SK-N-SH (cell line): ENCODE data around the gene NSF. TPM values are rescaled to one million over a fixed set of nuclear protein-coding genes. Genes with fewer than 3 reads are reported as not detected.

Source experiments
- CTCF ChIA-PET: fragments of 300-600, 350-600 bp; formaldehyde crosslinking; extraction: SDS; loops from one replicate; lab custom pipeline; 2021; lab: Yijun Ruan, JAX
- POLR2A ChIA-PET: fragments of 350-600 bp; sonication (Branson Sonifier 250); formaldehyde crosslinking; extraction: SDS; loops from one replicate; lab custom pipeline; 2020; ENCODE audit warnings: antibody characterized with exemption, inconsistent platforms; lab: Yijun Ruan, JAX
- DNase-seq: peaks from one replicate; pipeline ENCODE4 v3.0.0; 2012
- H2AFZ ChIP-seq: fragments of 200-600 bp; sonication (generic); 2 replicates; pipeline ENCODE4 v1.8.1; 2016; ENCODE audit warnings: antibody characterized with exemption, mild to moderate bottlenecking, low read depth
- H3F3A ChIP-seq: fragments of 200-600 bp; sonication (generic); replicated peaks from 2 replicates; pipeline ENCODE3; 2016; ENCODE audit warnings: antibody characterized with exemption, mild to moderate bottlenecking; ENCODE audit not compliant: insufficient read depth
- H3K27ac ChIP-seq, 2 experiments: fragments of 200-500 bp in 1 of 2; fragments of 200-600 bp in 1 of 2; sonication (Bioruptor generic) in 1 of 2; sonication (generic), shearing (Covaris generic) in 1 of 2; 2 replicates each; pipeline versions ENCODE4 v1.5.1 to v1.6.1; 2014 to 2016; ENCODE audit warnings: low read depth in 2 of 2, inconsistent platforms in 1 of 2, low read length in 1 of 2, mild to moderate bottlenecking in 1 of 2, mixed read lengths in 1 of 2
- H3K27me3 ChIP-seq: fragments of 200-600 bp; sonication (generic), shearing (Covaris generic); 2 replicates; pipeline ENCODE4 v1.6.1; 2016; ENCODE audit warnings: mixed run types; ENCODE audit not compliant: insufficient read depth
- H3K36me3 ChIP-seq, 2 experiments: fragments of 200-500 bp in 1 of 2; fragments of 200-600 bp in 1 of 2; sonication (Bioruptor generic) in 1 of 2; sonication (generic) in 1 of 2; replicated peaks in 1 of 2; 2 replicates each; pipeline versions ENCODE3 to v1.5.1; 2014 to 2016; ENCODE audit warnings: low read length in 1 of 2, mild to moderate bottlenecking in 1 of 2; ENCODE audit not compliant: insufficient read depth in 2 of 2, control insufficient read depth in 1 of 2
- H3K4me1 ChIP-seq, 2 experiments: fragments of 200-500 bp in 1 of 2; fragments of 200-600 bp in 1 of 2; sonication (Bioruptor generic) in 1 of 2; sonication (generic), shearing (Covaris generic) in 1 of 2; 2 replicates each; pipeline versions ENCODE4 v1.5.1 to v1.6.1; 2014 to 2016; ENCODE audit warnings: low read depth in 1 of 2, low read length in 1 of 2, mixed run types in 1 of 2; ENCODE audit not compliant: insufficient read depth in 2 of 2, control insufficient read depth in 1 of 2
- H3K4me2 ChIP-seq: fragments of 200-600 bp; sonication (generic), shearing (Covaris generic); 2 replicates; pipeline ENCODE4 v1.6.1; 2017; ENCODE audit warnings: mixed run types
- H3K4me3 ChIP-seq, 2 experiments: fragments of 200-500 bp in 1 of 2; fragments of 200-600 bp in 1 of 2; sonication (Bioruptor generic) in 1 of 2; sonication (generic), shearing (Covaris generic) in 1 of 2; 2 replicates each; pipeline versions ENCODE4 v1.5.1 to v1.8.1; 2014 to 2016; ENCODE audit warnings: low read depth in 2 of 2, inconsistent platforms in 1 of 2, low read length in 1 of 2, mild to moderate bottlenecking in 1 of 2, mixed read lengths in 1 of 2, moderate library complexity in 1 of 2
- H3K79me2 ChIP-seq: fragments of 200-600 bp; sonication (generic); 2 replicates; pipeline ENCODE4 v1.8.1; 2017; ENCODE audit warnings: mild to moderate bottlenecking; ENCODE audit not compliant: insufficient read depth
- H3K9ac ChIP-seq: fragments of 200-600 bp; sonication (generic); 2 replicates; pipeline ENCODE4 v1.6.1; 2017; ENCODE audit warnings: mixed run types
- H3K9me2 ChIP-seq: fragments of 200-600 bp; sonication (generic); 2 replicates; pipeline ENCODE4 v1.6.1; 2017; ENCODE audit warnings: mixed run types
- H3K9me3 ChIP-seq: fragments of 200-600 bp; sonication (generic); 2 replicates; pipeline ENCODE4 v1.6.1; 2017; ENCODE audit warnings: mixed run types, mild to moderate bottlenecking, moderate library complexity
- H4K20me1 ChIP-seq: fragments of 200-600 bp; sonication (generic); 2 replicates; pipeline ENCODE4 v1.6.1; 2017; ENCODE audit warnings: mild to moderate bottlenecking, mixed run types; ENCODE audit not compliant: insufficient read depth
- CTCF ChIP-seq: fragments of 200-600 bp; sonication (generic); IDR thresholded peaks from 2 replicates; pipeline ENCODE4 v1.6.1; 2017; ENCODE audit warnings: antibody characterized with exemption, mild to moderate bottlenecking, moderate library complexity
- ELF1 ChIP-seq: IDR thresholded peaks from 2 replicates; pipeline ENCODE4 v1.4.0; 2012
- EP300 ChIP-seq, 2 experiments: IDR thresholded peaks; 2 replicates each; pipeline versions ENCODE4 v1.4.0 to v1.6.1; 2012; ENCODE audit warnings: borderline replicate concordance in 1 of 2, low read depth in 1 of 2, low read length in 1 of 2
- FOSL2 ChIP-seq: IDR thresholded peaks from 2 replicates; pipeline ENCODE4 v1.4.0; 2012; ENCODE audit warnings: low read depth, mild to moderate bottlenecking, moderate library complexity, borderline replicate concordance
- FOXM1 ChIP-seq: IDR thresholded peaks from 2 replicates; pipeline ENCODE4 v1.4.0; 2012; ENCODE audit warnings: low read depth, mild to moderate bottlenecking
- GABPA ChIP-seq: IDR thresholded peaks from 2 replicates; pipeline ENCODE4 v1.4.0; 2012; ENCODE audit warnings: low read depth, mild to moderate bottlenecking
- GATA2 ChIP-seq: sonication (generic); formaldehyde crosslinking; IDR thresholded peaks from 2 replicates; pipeline ENCODE4 v1.5.0; 2020; ENCODE audit warnings: mild to moderate bottlenecking, missing genetic modification reagents
- IRF3 ChIP-seq: fragments of 150-350 bp; IDR thresholded peaks from 2 replicates; pipeline ENCODE4 v1.6.1; 2016; ENCODE audit warnings: mild to moderate bottlenecking, low read depth, low read length
- JUND ChIP-seq: IDR thresholded peaks from 2 replicates; pipeline ENCODE4 v1.4.0; 2012
- MEF2A ChIP-seq: IDR thresholded peaks from 2 replicates; pipeline ENCODE4 v1.4.0; 2012; ENCODE audit warnings: low read depth, borderline replicate concordance
- NRF1 ChIP-seq: IDR thresholded peaks from 2 replicates; pipeline ENCODE4 v1.6.1; 2012; ENCODE audit warnings: low read depth, mild to moderate bottlenecking, low read length
- PBX3 ChIP-seq: IDR thresholded peaks from 2 replicates; pipeline ENCODE4; 2012
- POLR2AphosphoS5 ChIP-seq: IDR thresholded peaks from 2 replicates; pipeline ENCODE4 v1.6.1; 2012; ENCODE audit warnings: low read depth, low read length
- RFX5 ChIP-seq: IDR thresholded peaks from 2 replicates; pipeline ENCODE4 v1.6.1; 2012; ENCODE audit warnings: mild to moderate bottlenecking, improper control_type of control experiment, low read length
- RXRA ChIP-seq: IDR thresholded peaks from 2 replicates; pipeline ENCODE4 v1.4.0; 2012; ENCODE audit warnings: low read depth, mild to moderate bottlenecking, borderline replicate concordance
- SIN3A ChIP-seq: IDR thresholded peaks from 2 replicates; pipeline ENCODE4 v1.6.1; 2012; ENCODE audit warnings: low read depth, mild to moderate bottlenecking, low read length, moderate library complexity, borderline replicate concordance
- TAF1 ChIP-seq: IDR thresholded peaks from 2 replicates; pipeline ENCODE4 v1.6.1; 2012; ENCODE audit warnings: low read depth, mild to moderate bottlenecking, low read length, moderate library complexity, borderline replicate concordance
- TCF12 ChIP-seq: IDR thresholded peaks from 2 replicates; pipeline ENCODE4 v1.4.0; 2012
- TEAD4 ChIP-seq: IDR thresholded peaks from 2 replicates; pipeline ENCODE4 v1.4.0; 2012; ENCODE audit warnings: mild to moderate bottlenecking, borderline replicate concordance; ENCODE audit not compliant: insufficient read depth
- USF2 ChIP-seq: fragments of 150-350 bp; IDR thresholded peaks from 2 replicates; pipeline ENCODE4 v1.6.1; 2017; ENCODE audit warnings: antibody characterized with exemption, low read length, low read depth, borderline replicate concordance
- WGBS: methylation state at CpG from one replicate; pipeline ENCODE4 v1.1.6; 2017; ENCODE audit warnings: low lambda C conversion rate; 5-methylcytosine and 5-hydroxymethylcytosine counted together
- polyA plus RNA-seq, 3 experiments: library from polyadenylated mRNA; depleted of rRNA; stranded (reverse); fragments of >200 nt; gene quantifications; 2 replicates each; pipeline ENCODE4 v1.2.3, GENCODE V29; 2012

Gene NSF
- polyA plus RNA-seq, 1 of the 3 experiments (the other 2 are of a cell fraction) = 31.4 TPM

- no peak for DNase-seq
- peaks cover 21% of the 10 kb centered on the region in 2 experiments for H3K36me3 ChIP-seq
- ChIA-PET CTCF (interaction anchor here (0.9 to 2.1 kb wide), 4 partner anchors 8 to 275 kb away, joined by 3 to 7 read pairs (median 6); no protein-coding TSS in a partner anchor), POLR2A (no interaction called here)
- TF ChIP-seq TCF12 (peak; percentile 40; the same call in 1 of the 2 replicates), PBX3 (peak; percentile 27), EP300 (IDR thresholded peaks at IDR 0.05; ENCODE audit: borderline replicate concordance in 1 of 2, low read depth in 1 of 2, low read length in 1 of 2) (no peak)
- H3K9me3 ChIP-seq = no peaks in the 10 kb centered on the region
- no peak overlapping the region for H2AFZ ChIP-seq
- no peaks in the 10 kb centered on the region for H4K20me1 ChIP-seq
- H3F3A ChIP-seq = peaks cover 5% of the 10 kb centered on the region
- H3K4me3 ChIP-seq = no peak overlapping the region
- no peaks in the 10 kb centered on the region for H3K27me3 ChIP-seq
- H3K9me2 ChIP-seq = no peaks in the 10 kb centered on the region
- 90% methylated on average over 3 of the region's 3 CpGs for WGBS
- no peaks in the 10 kb centered on the region for H3K79me2 ChIP-seq
- H3K4me1 ChIP-seq = peaks cover 0 to 21% of the 10 kb centered on the region in 2 experiments; a peak in 2 of 4 replicates
- H3K4me2 ChIP-seq = no peak overlapping the region
- no peak overlapping the region for H3K9ac ChIP-seq
- no peak overlapping the region for H3K27ac ChIP-seq
These were observed 135.7 kb downstream of the NSF start for GRCh38 chr17:46726206-46726605.

GRCh38 chr17:46727572-46728348, 137.3 kb downstream of the NSF start:
- H3K9ac ChIP-seq = peak overlapping the region; percentile 16; the same call in 1 of the 2 replicates
- H3K9me2 ChIP-seq = no peaks in the 10 kb centered on the region
- H3F3A ChIP-seq = peaks cover 5% of the 10 kb centered on the region
- ChIA-PET CTCF (interaction anchor here (0.5 to 2.1 kb wide), 6 partner anchors 10 to 436 kb away, joined by 3 to 7 read pairs (median 4); no protein-coding TSS in a partner anchor), POLR2A (no interaction called here)
- no peak overlapping the region for H3K4me3 ChIP-seq
- no peaks in the 10 kb centered on the region for H3K79me2 ChIP-seq
- H4K20me1 ChIP-seq = no peaks in the 10 kb centered on the region
- no peaks in the 10 kb centered on the region for H3K27me3 ChIP-seq
- H3K36me3 ChIP-seq = peaks cover 21% of the 10 kb centered on the region in 2 experiments
- peak overlapping the region; percentile 3 for H3K4me2 ChIP-seq
- no peaks in the 10 kb centered on the region for H3K9me3 ChIP-seq
- H2AFZ ChIP-seq = no peak overlapping the region
- 82% methylated on average over 4 of the region's 4 CpGs for WGBS
- peaks cover 10 to 33% of the 10 kb centered on the region in 2 experiments; a peak in 3 of 4 replicates for H3K4me1 ChIP-seq
- DNase-seq = no peak
- H3K27ac ChIP-seq = peak overlapping the region; percentile 51 to 64; a peak in 3 of 4 replicates
- peak; percentile 79; the same call in 1 of the 2 replicates for TF ChIP-seq TEAD4
- TF ChIP-seq SIN3A = no peak
- TF ChIP-seq GABPA = no peak
- no peak for TF ChIP-seq RFX5
- TF ChIP-seq CTCF = no peak
- TF ChIP-seq PBX3 = peak; percentile 69; the same call in 1 of the 2 replicates
- no peak for TF ChIP-seq TAF1
- TF ChIP-seq POLR2AphosphoS5 = peak; percentile 38; the same call in 1 of the 2 replicates
- no peak for TF ChIP-seq NRF1
- no peak for TF ChIP-seq GATA2 (CRISPR knock-in tag)
- TF ChIP-seq EP300 (IDR thresholded peaks at IDR 0.05; ENCODE audit: borderline replicate concordance in 1 of 2, low read depth in 1 of 2, low read length in 1 of 2) = peak in 1 of 2 experiments; percentile 66; a peak in 1 of 4 replicates
- TF ChIP-seq ELF1 = no peak
- TF ChIP-seq JUND = peak; percentile 80
- no peak for TF ChIP-seq IRF3
- TF ChIP-seq FOSL2 = peak; percentile 87
- TF ChIP-seq FOXM1 = 0 out of 2 replicates have a peak, but pooled peaks have one; percentile 19
- TF ChIP-seq RXRA = peak; percentile 80; the same call in 1 of the 2 replicates
- TF ChIP-seq USF2 = no peak
- peak; percentile 14; the same call in 1 of the 2 replicates for TF ChIP-seq MEF2A
